Fibroblast of gingiva (primary cell): Measurements from ENCODE around the gene LRRC8C.

Source experiments
- DNase-seq: peaks from one replicate; pipeline ENCODE4 v3.0.0-alpha.2; 2011; ENCODE audit warnings: low read depth

LRRC8C gene

GRCh38 chr1:89733748-89734147 is 100.8 kb downstream of the LRRC8C start:
- DNase-seq: no peak

- no peak for DNase-seq
Observed at GRCh38 chr1:89734442-89734841, 101.5 kb downstream of the LRRC8C start.

GRCh38 chr1:89735479-89735878 is 102.6 kb downstream of the LRRC8C start:
- DNase-seq: no peak

GRCh38 chr1:89736937-89737733 is 104.2 kb downstream of the LRRC8C start:
- no peak for DNase-seq

- DNase-seq: peak; percentile 8
Observed at GRCh38 chr1:89737985-89738510, 105.1 kb downstream of the LRRC8C start.

GRCh38 chr1:89739013-89739843 is 106.3 kb downstream of the LRRC8C start:
- no peak for DNase-seq

- no peak for DNase-seq
Observed at GRCh38 chr1:89739844-89740216, 106.9 kb downstream of the LRRC8C start.

- peak; percentile 98 for DNase-seq
Observed at GRCh38 chr1:89743788-89744187, 110.9 kb downstream of the LRRC8C start.

GRCh38 chr1:89746424-89747149 is 113.7 kb downstream of the LRRC8C start:
- no peak for DNase-seq

- no peak for DNase-seq
Observed at GRCh38 chr1:89753761-89754160, 120.8 kb downstream of the LRRC8C start.

GRCh38 chr1:89754518-89754917 is 121.6 kb downstream of the LRRC8C start:
- DNase-seq: peak; percentile 63

- no peak for DNase-seq
Observed at GRCh38 chr1:89755591-89755990, 122.7 kb downstream of the LRRC8C start.

GRCh38 chr1:89757532-89757931 is 124.6 kb downstream of the LRRC8C start:
- no peak for DNase-seq

- DNase-seq: no peak
Observed at GRCh38 chr1:89758156-89758555, 125.2 kb downstream of the LRRC8C start.

- DNase-seq: no peak
Observed at GRCh38 chr1:89759036-89759435, 126.1 kb downstream of the LRRC8C start.

- DNase-seq: no peak
Observed at GRCh38 chr1:89760496-89760895, 127.6 kb downstream of the LRRC8C start.

- no peak for DNase-seq
Observed at GRCh38 chr1:89761338-89761737, 128.4 kb downstream of the LRRC8C start.

- no peak for DNase-seq
Observed at GRCh38 chr1:89761901-89762300, 129.0 kb downstream of the LRRC8C start.

GRCh38 chr1:89762386-89762778 is 129.5 kb downstream of the LRRC8C start:
- no peak for DNase-seq

GRCh38 chr1:89762779-89763648 is 130.1 kb downstream of the LRRC8C start:
- DNase-seq: peak; percentile 78

- DNase-seq: no peak
Observed at GRCh38 chr1:89763649-89763986, 130.7 kb downstream of the LRRC8C start.

GRCh38 chr1:89765774-89766173 is 132.9 kb downstream of the LRRC8C start:
- DNase-seq: no peak
